GM12874 (cell line): ENCODE results near the gene EPB42.

Source experiments
- TF ChIP-seq, protein P1 (sequence below): IDR thresholded peaks from 2 replicates; pipeline ENCODE4 v1.5.1; 2011; ENCODE audit warnings: low read depth, mild to moderate bottlenecking, control low read depth, low read length, moderate library complexity; ENCODE audit not compliant: insufficient read depth

EPB42 gene

DNA sequence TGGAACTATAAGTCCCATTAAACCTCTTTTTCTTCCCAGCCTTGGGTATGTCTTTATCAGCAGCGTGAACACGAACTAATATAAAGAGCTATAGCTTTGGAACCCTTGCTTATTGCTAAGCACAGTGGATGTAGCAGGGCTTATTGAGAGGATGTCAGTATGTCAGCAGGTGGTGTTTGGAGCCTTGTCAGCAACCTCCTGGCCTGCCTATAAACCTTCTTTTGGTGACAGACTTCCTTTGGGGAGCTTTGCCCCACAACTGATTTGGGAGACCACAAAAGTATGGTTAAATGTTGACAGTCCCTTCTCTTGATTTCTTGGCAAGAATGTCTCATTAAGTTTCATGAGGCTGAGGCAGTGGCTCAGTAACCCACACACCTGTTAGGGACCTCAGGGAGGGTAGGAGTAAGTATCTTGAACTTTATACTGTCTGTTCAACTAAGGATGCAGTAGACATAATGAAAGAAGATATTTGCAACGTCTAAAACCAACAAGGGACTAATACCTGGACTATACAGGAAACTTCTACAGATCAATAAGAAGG, 20.8 kb downstream of the EPB42 start:
- TF ChIP-seq, protein P1, sequence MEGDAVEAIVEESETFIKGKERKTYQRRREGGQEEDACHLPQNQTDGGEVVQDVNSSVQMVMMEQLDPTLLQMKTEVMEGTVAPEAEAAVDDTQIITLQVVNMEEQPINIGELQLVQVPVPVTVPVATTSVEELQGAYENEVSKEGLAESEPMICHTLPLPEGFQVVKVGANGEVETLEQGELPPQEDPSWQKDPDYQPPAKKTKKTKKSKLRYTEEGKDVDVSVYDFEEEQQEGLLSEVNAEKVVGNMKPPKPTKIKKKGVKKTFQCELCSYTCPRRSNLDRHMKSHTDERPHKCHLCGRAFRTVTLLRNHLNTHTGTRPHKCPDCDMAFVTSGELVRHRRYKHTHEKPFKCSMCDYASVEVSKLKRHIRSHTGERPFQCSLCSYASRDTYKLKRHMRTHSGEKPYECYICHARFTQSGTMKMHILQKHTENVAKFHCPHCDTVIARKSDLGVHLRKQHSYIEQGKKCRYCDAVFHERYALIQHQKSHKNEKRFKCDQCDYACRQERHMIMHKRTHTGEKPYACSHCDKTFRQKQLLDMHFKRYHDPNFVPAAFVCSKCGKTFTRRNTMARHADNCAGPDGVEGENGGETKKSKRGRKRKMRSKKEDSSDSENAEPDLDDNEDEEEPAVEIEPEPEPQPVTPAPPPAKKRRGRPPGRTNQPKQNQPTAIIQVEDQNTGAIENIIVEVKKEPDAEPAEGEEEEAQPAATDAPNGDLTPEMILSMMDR: no peak

DNA sequence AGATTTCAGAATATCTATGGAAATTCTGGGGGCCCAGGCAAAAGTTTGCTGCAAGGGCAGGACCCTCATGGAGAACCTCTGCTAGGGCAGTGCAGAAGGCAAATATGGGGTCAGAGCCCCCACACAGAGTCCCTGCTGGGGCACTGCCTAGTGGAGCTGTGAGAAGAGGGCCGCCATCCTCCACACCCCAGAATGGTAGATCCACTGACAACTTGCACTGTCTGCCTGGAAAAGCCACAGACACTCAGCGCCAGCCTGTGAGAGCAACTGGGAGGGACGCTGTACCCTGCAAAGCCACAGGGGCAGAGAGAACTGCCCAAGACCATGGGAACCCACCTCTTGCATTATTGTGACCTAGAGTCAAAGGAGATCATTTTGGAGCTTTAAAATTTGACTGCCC, 21.8 kb downstream of the EPB42 start:
- TF ChIP-seq, protein P1: no peak

DNA sequence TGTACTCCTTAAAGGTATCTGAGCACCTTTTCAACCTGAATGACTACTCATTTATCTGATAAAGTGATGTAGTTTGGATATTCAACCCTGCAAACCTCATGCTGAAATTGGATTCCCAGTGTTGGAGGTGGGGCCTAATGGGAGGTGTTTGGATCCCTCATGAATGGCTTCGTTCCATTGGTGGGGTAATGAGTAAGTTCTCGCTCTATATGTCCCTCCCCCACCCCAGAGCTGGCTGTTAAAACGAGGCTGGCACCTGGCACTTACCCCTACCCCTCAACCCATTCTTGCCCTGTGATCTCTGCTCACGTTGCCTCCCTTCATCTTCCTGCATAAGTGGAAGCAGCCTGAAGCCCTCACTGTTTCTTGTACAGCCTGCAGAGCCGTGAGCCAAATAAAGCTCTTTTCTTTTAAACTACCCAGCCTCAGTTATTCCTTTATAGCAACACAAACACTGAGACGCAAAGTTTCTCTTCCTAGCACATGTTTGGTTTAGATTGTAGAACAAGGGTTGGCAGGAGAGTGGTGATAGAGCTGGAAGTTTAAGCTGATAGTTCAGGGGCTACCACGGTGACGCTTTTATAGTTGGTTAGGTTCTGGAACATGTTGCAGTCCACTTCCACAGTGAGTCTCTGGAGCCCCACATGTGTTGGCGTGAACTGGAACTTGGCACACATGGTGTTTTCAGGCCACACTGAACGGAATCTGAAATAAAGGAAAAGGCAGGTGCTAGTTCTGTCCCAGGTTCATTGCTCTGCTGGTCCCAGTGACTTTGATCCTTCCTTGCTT, 23.9 kb downstream of the EPB42 start:
- TF ChIP-seq, protein P1: no peak

- TF ChIP-seq, protein P1: no peak
Measured at GRCh38 chr15:43194795-43195194, 26.0 kb downstream of the EPB42 start.

GRCh38 chr15:43193710-43194109, 27.1 kb downstream of the EPB42 start:
- TF ChIP-seq, protein P1: no peak

- TF ChIP-seq, protein P1: no peak
Measured at GRCh38 chr15:43190178-43190577, 30.6 kb downstream of the EPB42 start.

- TF ChIP-seq, protein P1: no peak
Measured at GRCh38 chr15:43189296-43189695, 31.5 kb downstream of the EPB42 start.
